ENCODE measurements around the gene TMTC1. TPM values are rescaled to one million over a fixed set of nuclear protein-coding genes. Genes with fewer than 3 reads are reported as not detected.

Gene TMTC1
- total RNA-seq, 2 experiments from 2014 or later, result not detected

DNA sequence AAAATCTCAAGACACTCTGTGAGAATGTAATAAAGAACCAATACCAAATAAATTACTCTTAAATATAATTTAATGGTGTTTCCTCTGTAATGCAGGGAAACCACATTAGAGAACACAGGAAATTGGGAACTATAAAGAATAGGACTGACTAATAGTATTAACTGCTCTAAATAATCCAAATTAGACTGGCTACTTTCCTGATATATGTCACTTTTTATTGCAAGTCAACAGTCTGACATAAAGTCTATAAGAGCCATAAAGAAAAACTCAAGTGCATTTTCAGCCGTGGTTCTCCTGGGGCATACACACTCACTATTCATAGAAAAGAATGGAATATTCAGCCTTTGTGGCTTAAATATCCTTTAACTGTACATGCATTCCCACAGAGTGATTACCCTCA, 161.5 kb downstream of the TMTC1 start:
- Mint-ChIP-seq H3K27me3 (peaks cover 2% of the 10 kb centered on the region), H3K4me3 (no peak overlapping the region), H3K27ac (no peak overlapping the region), H3K9me3 (peaks cover 3% of the 10 kb centered on the region), H3K36me3 (ENCODE audit: low read depth) (no peaks in the 10 kb centered on the region), H3K4me1 (ENCODE audit: low read depth) (no peaks in the 10 kb centered on the region)
- CTCF ChIA-PET, result no interaction called here
- POLR2A ChIA-PET, result no interaction called here
- no peaks in the 10 kb centered on the region for H3K36me3 ChIP-seq (ENCODE audit: insufficient read depth, low read length)
- no peaks in the 10 kb centered on the region for H3K9me3 ChIP-seq (ENCODE audit: control insufficient read depth in 1 of 2, insufficient read depth in 1 of 2, low read length in 2 of 2)
- no peaks in the 10 kb centered on the region for H3K27me3 ChIP-seq (ENCODE audit: control insufficient read depth in 1 of 2, insufficient read depth in 2 of 2, low read length in 2 of 2)
- DNase-seq (no peak), ATAC-seq (ENCODE audit: poor library complexity) (no peak)
- H3K4me3 ChIP-seq (ENCODE audit: low read length), result no peak overlapping the region
- no peak overlapping the region for H3K27ac ChIP-seq (ENCODE audit: low read depth in 1 of 2, low read length in 2 of 2)
- TF ChIP-seq, protein P1, sequence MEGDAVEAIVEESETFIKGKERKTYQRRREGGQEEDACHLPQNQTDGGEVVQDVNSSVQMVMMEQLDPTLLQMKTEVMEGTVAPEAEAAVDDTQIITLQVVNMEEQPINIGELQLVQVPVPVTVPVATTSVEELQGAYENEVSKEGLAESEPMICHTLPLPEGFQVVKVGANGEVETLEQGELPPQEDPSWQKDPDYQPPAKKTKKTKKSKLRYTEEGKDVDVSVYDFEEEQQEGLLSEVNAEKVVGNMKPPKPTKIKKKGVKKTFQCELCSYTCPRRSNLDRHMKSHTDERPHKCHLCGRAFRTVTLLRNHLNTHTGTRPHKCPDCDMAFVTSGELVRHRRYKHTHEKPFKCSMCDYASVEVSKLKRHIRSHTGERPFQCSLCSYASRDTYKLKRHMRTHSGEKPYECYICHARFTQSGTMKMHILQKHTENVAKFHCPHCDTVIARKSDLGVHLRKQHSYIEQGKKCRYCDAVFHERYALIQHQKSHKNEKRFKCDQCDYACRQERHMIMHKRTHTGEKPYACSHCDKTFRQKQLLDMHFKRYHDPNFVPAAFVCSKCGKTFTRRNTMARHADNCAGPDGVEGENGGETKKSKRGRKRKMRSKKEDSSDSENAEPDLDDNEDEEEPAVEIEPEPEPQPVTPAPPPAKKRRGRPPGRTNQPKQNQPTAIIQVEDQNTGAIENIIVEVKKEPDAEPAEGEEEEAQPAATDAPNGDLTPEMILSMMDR (IDR thresholded peaks at IDR 0.05), result no peak
- intact Hi-C loops (cut with DNase I, micrococcal nuclease), result no loop called here
- no peaks in the 10 kb centered on the region for H3K4me1 ChIP-seq (ENCODE audit: insufficient read depth, low read length)

DNA sequence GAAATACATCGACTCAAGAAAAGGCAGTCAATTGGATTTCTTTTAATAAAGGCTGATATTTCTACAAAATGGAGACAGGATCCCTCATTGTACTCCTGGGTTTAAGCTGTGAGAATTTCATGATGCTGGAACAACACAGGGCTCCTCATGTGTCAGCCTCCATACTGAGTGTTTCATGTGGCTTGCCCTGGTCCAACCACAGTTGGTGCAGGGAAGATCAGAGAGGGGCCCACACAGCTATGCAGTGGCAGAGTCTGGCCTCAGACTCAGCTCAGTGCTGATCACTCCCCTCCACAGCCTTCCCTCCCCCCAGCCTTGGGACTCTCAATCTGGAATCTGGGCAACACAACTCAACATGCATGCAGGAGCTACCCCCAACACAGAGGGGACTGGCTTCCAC, 163.7 kb downstream of the TMTC1 start:
- intact Hi-C loops (cut with DNase I, micrococcal nuclease), result no loop called here
- no peak for DNase-seq
- ChIA-PET POLR2A (no interaction called here), CTCF (interaction anchor here (1.0 kb wide), 1 partner anchor 9 kb away, joined by 3 read pairs; no protein-coding TSS in a partner anchor)
- no peak overlapping the region for H3K27ac Mint-ChIP-seq
- H3K9me3 Mint-ChIP-seq, result no peaks in the 10 kb centered on the region
- Histone ChIP-seq H3K36me3 (ENCODE audit: insufficient read depth, low read length) (no peaks in the 10 kb centered on the region), H3K4me1 (ENCODE audit: insufficient read depth, low read length) (no peaks in the 10 kb centered on the region), H3K27me3 (ENCODE audit: control insufficient read depth in 1 of 2, insufficient read depth in 2 of 2, low read length in 2 of 2) (no peaks in the 10 kb centered on the region), H3K27ac (ENCODE audit: low read depth in 1 of 2, low read length in 2 of 2) (no peak overlapping the region), H3K9me3 (ENCODE audit: control insufficient read depth in 1 of 2, insufficient read depth in 1 of 2, low read length in 2 of 2) (no peaks in the 10 kb centered on the region), H3K4me3 (ENCODE audit: low read length) (no peak overlapping the region)
- ATAC-seq (ENCODE audit: poor library complexity), result no peak
- no peaks in the 10 kb centered on the region for H3K4me1 Mint-ChIP-seq (ENCODE audit: low read depth)
- no peaks in the 10 kb centered on the region for H3K36me3 Mint-ChIP-seq (ENCODE audit: low read depth)
- H3K4me3 Mint-ChIP-seq, result no peak overlapping the region
- TF ChIP-seq, protein P1 (IDR thresholded peaks at IDR 0.05), result no peak
- peaks cover 8% of the 10 kb centered on the region for H3K27me3 Mint-ChIP-seq

DNA sequence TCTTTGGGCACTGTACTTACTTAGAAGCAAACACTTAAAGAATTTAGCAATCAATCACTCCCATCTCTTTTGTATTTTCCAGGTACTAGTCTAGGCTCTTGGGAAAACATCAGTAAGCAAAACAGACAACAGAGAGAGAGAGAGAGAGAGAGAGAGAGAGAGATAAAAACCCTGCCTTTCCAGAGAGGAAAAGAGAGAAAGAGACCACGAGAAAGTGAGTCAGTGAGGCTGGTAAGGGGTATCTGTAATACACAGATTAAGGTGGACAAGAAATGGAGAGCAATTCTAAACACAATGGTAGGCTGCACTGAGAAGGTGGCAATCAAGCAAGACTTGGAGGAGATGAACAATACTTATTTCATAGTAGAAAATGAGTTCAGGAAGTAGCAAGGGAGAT, 166.3 kb downstream of the TMTC1 start:
- TF ChIP-seq, protein P1 (IDR thresholded peaks at IDR 0.05), result no peak
- Mint-ChIP-seq H3K4me1 (ENCODE audit: low read depth) (no peaks in the 10 kb centered on the region), H3K27ac (no peak overlapping the region), H3K9me3 (no peaks in the 10 kb centered on the region), H3K27me3 (peaks cover 8% of the 10 kb centered on the region), H3K36me3 (ENCODE audit: low read depth) (no peaks in the 10 kb centered on the region), H3K4me3 (no peak overlapping the region)
- H3K4me3 ChIP-seq (ENCODE audit: low read length), result no peak overlapping the region
- no peak for DNase-seq
- no peaks in the 10 kb centered on the region for H3K4me1 ChIP-seq (ENCODE audit: insufficient read depth, low read length)
- H3K27ac ChIP-seq (ENCODE audit: low read depth in 1 of 2, low read length in 2 of 2), result no peak overlapping the region
- no peaks in the 10 kb centered on the region for H3K9me3 ChIP-seq (ENCODE audit: control insufficient read depth in 1 of 2, insufficient read depth in 1 of 2, low read length in 2 of 2)
- H3K36me3 ChIP-seq (ENCODE audit: insufficient read depth, low read length), result no peaks in the 10 kb centered on the region
- ATAC-seq (ENCODE audit: poor library complexity), result no peak
- H3K27me3 ChIP-seq (ENCODE audit: control insufficient read depth in 1 of 2, insufficient read depth in 2 of 2, low read length in 2 of 2), result no peaks in the 10 kb centered on the region
- CTCF ChIA-PET, result no interaction called here
- intact Hi-C loops (cut with DNase I, micrococcal nuclease), result no loop called here
- POLR2A ChIA-PET, result no interaction called here

All from CD4-positive, alpha-beta T cell (primary cell).